Smooth muscle cell (in vitro differentiated cells): ENCODE results near the gene OMP. TPM values are rescaled to one million over a fixed set of nuclear protein-coding genes. Genes with fewer than 3 reads are reported as not detected.
A peak's percentile ranks its signal among the peaks of the same experiment; 100 is the strongest.

Source experiments
- DNase-seq: peaks from one replicate; lab custom pipeline; 2025; ENCODE audit not compliant: unreplicated experiment; lab: John Stamatoyannopoulos, UW
- H2AFZ ChIP-seq: fragments of 200-600 bp; sonication (generic); 2 replicates; pipeline ENCODE4 v1.6.0; 2016; ENCODE audit warnings: antibody characterized with exemption, low read depth, mild to moderate bottlenecking
- H3F3A ChIP-seq: fragments of 200-600 bp; sonication (generic); 2 replicates; pipeline ENCODE4 v1.6.0; 2017; ENCODE audit warnings: antibody characterized with exemption, low read depth
- H3K27ac ChIP-seq: fragments of 200-600 bp; sonication (generic); 2 replicates; pipeline ENCODE4 v1.5.1; 2016; ENCODE audit warnings: low read depth, mild to moderate bottlenecking
- H3K27me3 ChIP-seq: fragments of 200-600 bp; sonication (generic); 2 replicates; pipeline ENCODE4 v1.6.1; 2016; ENCODE audit warnings: low read depth, mild to moderate bottlenecking
- H3K36me3 ChIP-seq: fragments of 200-600 bp; sonication (generic); 2 replicates; pipeline ENCODE4 v1.5.1; 2016; ENCODE audit warnings: low read depth
- H3K4me1 ChIP-seq: fragments of 200-600 bp; sonication (generic); 2 replicates; pipeline ENCODE4 v1.5.1; 2016; ENCODE audit warnings: low read depth
- H3K4me2 ChIP-seq: fragments of 200-600 bp; sonication (generic); 2 replicates; pipeline ENCODE4 v1.6.0; 2016; ENCODE audit warnings: mild to moderate bottlenecking
- H3K4me3 ChIP-seq: fragments of 200-600 bp; sonication (generic); 2 replicates; pipeline ENCODE4 v1.5.1; 2016; ENCODE audit warnings: mild to moderate bottlenecking
- H3K79me2 ChIP-seq: fragments of 200-600 bp; sonication (generic); 2 replicates; pipeline ENCODE4 v1.6.0; 2016; ENCODE audit warnings: low read depth, mild to moderate bottlenecking
- H3K9ac ChIP-seq: fragments of 200-600 bp; sonication (generic); 2 replicates; pipeline ENCODE4 v1.6.0; 2016; ENCODE audit warnings: low read depth
- H3K9me3 ChIP-seq: fragments of 200-600 bp; sonication (generic); replicated peaks from 2 replicates; pipeline ENCODE4 v1.5.1; 2016; ENCODE audit warnings: low read depth
- H4K20me1 ChIP-seq: fragments of 200-600 bp; sonication (generic); 2 replicates; pipeline ENCODE4 v1.6.0; 2016; ENCODE audit warnings: low read depth
- CTCF ChIP-seq: fragments of 200-600 bp; sonication (generic); IDR thresholded peaks from 2 replicates; pipeline ENCODE4 v1.5.1; 2017; ENCODE audit warnings: borderline replicate concordance, mild to moderate bottlenecking, antibody characterized with exemption; ENCODE audit not compliant: insufficient read depth, poor library complexity, severe bottlenecking
- WGBS: methylation state at CpG from one replicate; pipeline ENCODE4 v1.1.7; 2016; ENCODE audit warnings: low lambda C conversion rate; 5-methylcytosine and 5-hydroxymethylcytosine counted together
- polyA plus RNA-seq: library from polyadenylated mRNA; unstranded; fragments of >200 nt; fragmentation: Nextera tagmentation; extraction: Ambion mirVana; gene quantifications from 2 replicates; pipeline ENCODE4 v1.2.1, GENCODE V29; 2016
- total RNA-seq: library from RNA; depleted of rRNA; stranded (reverse); fragments of >200 nt; gene quantifications from 2 replicates; pipeline ENCODE4 v1.2.3, GENCODE V29; 2014

The OMP gene
- total and polyA plus RNA-seq, 2 experiments from 2014 or later = not detected

- no peaks in the 10 kb centered on the region for H4K20me1 ChIP-seq
- H3K27ac ChIP-seq = no peak overlapping the region
- no peak overlapping the region for H2AFZ ChIP-seq
- no peaks in the 10 kb centered on the region for H3K9me3 ChIP-seq
- no peak for DNase-seq
- no peak overlapping the region for H3K9ac ChIP-seq
- no peaks in the 10 kb centered on the region for H3K79me2 ChIP-seq
- H3K4me1 ChIP-seq = no peaks in the 10 kb centered on the region
- WGBS = 97% methylated on average over 13 of the region's 13 CpGs
- no peak for TF ChIP-seq CTCF
- H3K27me3 ChIP-seq = no peaks in the 10 kb centered on the region
- no peak overlapping the region for H3K4me3 ChIP-seq
- H3K4me2 ChIP-seq = no peak overlapping the region
- no peaks in the 10 kb centered on the region for H3K36me3 ChIP-seq
- no peaks in the 10 kb centered on the region for H3F3A ChIP-seq
Observed at GRCh38 chr11:77114089-77114463, 11.4 kb downstream of the OMP start.

- H3K36me3 ChIP-seq = no peaks in the 10 kb centered on the region
- H3K27me3 ChIP-seq = no peaks in the 10 kb centered on the region
- no peak overlapping the region for H2AFZ ChIP-seq
- H3K27ac ChIP-seq = no peak overlapping the region
- no peak for DNase-seq
- no peaks in the 10 kb centered on the region for H3K9me3 ChIP-seq
- H3K4me1 ChIP-seq = no peaks in the 10 kb centered on the region
- no peak overlapping the region for H3K4me2 ChIP-seq
- no peak overlapping the region for H3K9ac ChIP-seq
- 94% methylated on average over 16 of the region's 16 CpGs for whole genome bisulfite sequencing
- no peaks in the 10 kb centered on the region for H3F3A ChIP-seq
- no peaks in the 10 kb centered on the region for H4K20me1 ChIP-seq
- no peaks in the 10 kb centered on the region for H3K79me2 ChIP-seq
- TF ChIP-seq CTCF = peak; percentile 14
- no peak overlapping the region for H3K4me3 ChIP-seq
Observed at GRCh38 chr11:77115181-77115611, 12.6 kb downstream of the OMP start.

- WGBS = 88% methylated on average over 13 of the region's 15 CpGs
- DNase-seq = no peak
Observed at GRCh38 chr11:77115956-77116355, 13.3 kb downstream of the OMP start.

More at GRCh38 chr11:77115956-77116355, 13.3 kb downstream of the OMP start:
- H3K9ac ChIP-seq = no peak overlapping the region
- H2AFZ ChIP-seq = no peak overlapping the region
- H3K79me2 ChIP-seq = no peaks in the 10 kb centered on the region
- H3K27ac ChIP-seq = no peak overlapping the region
- H3K4me3 ChIP-seq = no peak overlapping the region
- no peaks in the 10 kb centered on the region for H3K27me3 ChIP-seq
- no peak overlapping the region for H3K4me2 ChIP-seq
- H4K20me1 ChIP-seq = no peaks in the 10 kb centered on the region
- TF ChIP-seq CTCF = no peak
- no peaks in the 10 kb centered on the region for H3K9me3 ChIP-seq
- no peaks in the 10 kb centered on the region for H3K36me3 ChIP-seq
- no peaks in the 10 kb centered on the region for H3F3A ChIP-seq
- H3K4me1 ChIP-seq = no peaks in the 10 kb centered on the region
